Measurements from ENCODE around the gene SIPA1L3.

The SIPA1L3 gene

GRCh38 chr19:38033658-38034491 is 126.9 kb downstream of the SIPA1L3 start:
- no peaks in the 10 kb centered on the region for H3K27me3 ChIP-seq (replicated peaks; ENCODE audit: control insufficient read depth, insufficient read depth, low read length, poor library complexity, severe bottlenecking)
- H3K4me3 ChIP-seq (ENCODE audit: insufficient read depth, low read depth, low read length, poor library complexity, severe bottlenecking) = no peak overlapping the region
- DNase-seq = no peak
- H3K9me3 ChIP-seq (ENCODE audit: control insufficient read depth, low read length) = no peaks in the 10 kb centered on the region
- no peak overlapping the region for H3K27ac ChIP-seq (ENCODE audit: insufficient read depth, low read length, poor library complexity, severe bottlenecking)
- no peaks in the 10 kb centered on the region for H3K4me1 ChIP-seq (ENCODE audit: control insufficient read depth, insufficient read depth, low read length, poor library complexity, severe bottlenecking)
- no peaks in the 10 kb centered on the region for H3K36me3 ChIP-seq (ENCODE audit: control insufficient read depth, insufficient read depth, low read length)

- Histone ChIP-seq H3K4me1 (ENCODE audit: control insufficient read depth, insufficient read depth, low read length, poor library complexity, severe bottlenecking) (no peaks in the 10 kb centered on the region), H3K36me3 (ENCODE audit: control insufficient read depth, insufficient read depth, low read length) (no peaks in the 10 kb centered on the region), H3K27ac (ENCODE audit: insufficient read depth, low read length, poor library complexity, severe bottlenecking) (no peak overlapping the region), H3K27me3 (replicated peaks; ENCODE audit: control insufficient read depth, insufficient read depth, low read length, poor library complexity, severe bottlenecking) (no peaks in the 10 kb centered on the region), H3K9me3 (ENCODE audit: control insufficient read depth, low read length) (no peaks in the 10 kb centered on the region), H3K4me3 (ENCODE audit: insufficient read depth, low read depth, low read length, poor library complexity, severe bottlenecking) (no peak overlapping the region)
- no peak for DNase-seq
These were observed 127.5 kb downstream of the SIPA1L3 start for GRCh38 chr19:38034492-38034860.

- DNase-seq = no peak
- Histone ChIP-seq H3K27me3 (replicated peaks; ENCODE audit: control insufficient read depth, insufficient read depth, low read length, poor library complexity, severe bottlenecking) (no peaks in the 10 kb centered on the region), H3K27ac (ENCODE audit: insufficient read depth, low read length, poor library complexity, severe bottlenecking) (no peak overlapping the region), H3K4me1 (ENCODE audit: control insufficient read depth, insufficient read depth, low read length, poor library complexity, severe bottlenecking) (no peaks in the 10 kb centered on the region), H3K36me3 (ENCODE audit: control insufficient read depth, insufficient read depth, low read length) (no peaks in the 10 kb centered on the region), H3K9me3 (ENCODE audit: control insufficient read depth, low read length) (no peaks in the 10 kb centered on the region), H3K4me3 (ENCODE audit: insufficient read depth, low read depth, low read length, poor library complexity, severe bottlenecking) (no peak overlapping the region)
These were observed 128.8 kb downstream of the SIPA1L3 start for GRCh38 chr19:38035515-38036495.

GRCh38 chr19:38036707-38037611 is 130.0 kb downstream of the SIPA1L3 start:
- H3K36me3 ChIP-seq (ENCODE audit: control insufficient read depth, insufficient read depth, low read length) = no peaks in the 10 kb centered on the region
- no peaks in the 10 kb centered on the region for H3K27me3 ChIP-seq (replicated peaks; ENCODE audit: control insufficient read depth, insufficient read depth, low read length, poor library complexity, severe bottlenecking)
- H3K27ac ChIP-seq (ENCODE audit: insufficient read depth, low read length, poor library complexity, severe bottlenecking) = no peak overlapping the region
- no peak for DNase-seq
- H3K4me1 ChIP-seq (ENCODE audit: control insufficient read depth, insufficient read depth, low read length, poor library complexity, severe bottlenecking) = no peaks in the 10 kb centered on the region
- H3K9me3 ChIP-seq (ENCODE audit: control insufficient read depth, low read length) = no peaks in the 10 kb centered on the region
- H3K4me3 ChIP-seq (ENCODE audit: insufficient read depth, low read depth, low read length, poor library complexity, severe bottlenecking) = no peak overlapping the region

- no peak for DNase-seq
- Histone ChIP-seq H3K36me3 (ENCODE audit: control insufficient read depth, insufficient read depth, low read length) (no peaks in the 10 kb centered on the region), H3K4me3 (ENCODE audit: insufficient read depth, low read depth, low read length, poor library complexity, severe bottlenecking) (no peak overlapping the region), H3K27me3 (replicated peaks; ENCODE audit: control insufficient read depth, insufficient read depth, low read length, poor library complexity, severe bottlenecking) (no peaks in the 10 kb centered on the region), H3K4me1 (ENCODE audit: control insufficient read depth, insufficient read depth, low read length, poor library complexity, severe bottlenecking) (no peaks in the 10 kb centered on the region), H3K9me3 (ENCODE audit: control insufficient read depth, low read length) (no peaks in the 10 kb centered on the region), H3K27ac (ENCODE audit: insufficient read depth, low read length, poor library complexity, severe bottlenecking) (no peak overlapping the region)
These were observed 133.0 kb downstream of the SIPA1L3 start for GRCh38 chr19:38039966-38040365.

GRCh38 chr19:38042132-38042531 is 135.1 kb downstream of the SIPA1L3 start:
- Histone ChIP-seq H3K27me3 (replicated peaks; ENCODE audit: control insufficient read depth, insufficient read depth, low read length, poor library complexity, severe bottlenecking) (no peaks in the 10 kb centered on the region), H3K9me3 (ENCODE audit: control insufficient read depth, low read length) (no peaks in the 10 kb centered on the region), H3K4me3 (ENCODE audit: insufficient read depth, low read depth, low read length, poor library complexity, severe bottlenecking) (no peak overlapping the region), H3K27ac (ENCODE audit: insufficient read depth, low read length, poor library complexity, severe bottlenecking) (no peak overlapping the region), H3K36me3 (ENCODE audit: control insufficient read depth, insufficient read depth, low read length) (no peaks in the 10 kb centered on the region), H3K4me1 (ENCODE audit: control insufficient read depth, insufficient read depth, low read length, poor library complexity, severe bottlenecking) (peaks cover 6% of the 10 kb centered on the region)
- no peak for DNase-seq

- Histone ChIP-seq H3K9me3 (ENCODE audit: control insufficient read depth, low read length) (no peaks in the 10 kb centered on the region), H3K36me3 (ENCODE audit: control insufficient read depth, insufficient read depth, low read length) (no peaks in the 10 kb centered on the region), H3K4me3 (ENCODE audit: insufficient read depth, low read depth, low read length, poor library complexity, severe bottlenecking) (no peak overlapping the region), H3K27ac (ENCODE audit: insufficient read depth, low read length, poor library complexity, severe bottlenecking) (no peak overlapping the region), H3K27me3 (replicated peaks; ENCODE audit: control insufficient read depth, insufficient read depth, low read length, poor library complexity, severe bottlenecking) (no peaks in the 10 kb centered on the region), H3K4me1 (ENCODE audit: control insufficient read depth, insufficient read depth, low read length, poor library complexity, severe bottlenecking) (peaks cover 19% of the 10 kb centered on the region)
- no peak for DNase-seq
These were observed 136.7 kb downstream of the SIPA1L3 start for GRCh38 chr19:38043649-38044144.

GRCh38 chr19:38044267-38045111 is 137.5 kb downstream of the SIPA1L3 start:
- H3K4me3 ChIP-seq (ENCODE audit: insufficient read depth, low read depth, low read length, poor library complexity, severe bottlenecking) = no peak overlapping the region
- no peaks in the 10 kb centered on the region for H3K36me3 ChIP-seq (ENCODE audit: control insufficient read depth, insufficient read depth, low read length)
- H3K9me3 ChIP-seq (ENCODE audit: control insufficient read depth, low read length) = no peaks in the 10 kb centered on the region
- no peak for DNase-seq
- no peaks in the 10 kb centered on the region for H3K27me3 ChIP-seq (replicated peaks; ENCODE audit: control insufficient read depth, insufficient read depth, low read length, poor library complexity, severe bottlenecking)
- peaks cover 19% of the 10 kb centered on the region for H3K4me1 ChIP-seq (ENCODE audit: control insufficient read depth, insufficient read depth, low read length, poor library complexity, severe bottlenecking)
- no peak overlapping the region for H3K27ac ChIP-seq (ENCODE audit: insufficient read depth, low read length, poor library complexity, severe bottlenecking)
